HG03354 (cell line): ENCODE results near the gene NCBP2.
A peak's percentile ranks its signal among the peaks of the same experiment; 100 is the strongest.

Experiments used
- ATAC-seq: cut with Tn5 transposase; IDR thresholded peaks from one replicate; pipeline ENCODE4 v1.9.1; 2021; ENCODE audit warnings: mild to moderate bottlenecking; ENCODE audit not compliant: unreplicated experiment, poor library complexity, severe bottlenecking

Gene NCBP2

DNA sequence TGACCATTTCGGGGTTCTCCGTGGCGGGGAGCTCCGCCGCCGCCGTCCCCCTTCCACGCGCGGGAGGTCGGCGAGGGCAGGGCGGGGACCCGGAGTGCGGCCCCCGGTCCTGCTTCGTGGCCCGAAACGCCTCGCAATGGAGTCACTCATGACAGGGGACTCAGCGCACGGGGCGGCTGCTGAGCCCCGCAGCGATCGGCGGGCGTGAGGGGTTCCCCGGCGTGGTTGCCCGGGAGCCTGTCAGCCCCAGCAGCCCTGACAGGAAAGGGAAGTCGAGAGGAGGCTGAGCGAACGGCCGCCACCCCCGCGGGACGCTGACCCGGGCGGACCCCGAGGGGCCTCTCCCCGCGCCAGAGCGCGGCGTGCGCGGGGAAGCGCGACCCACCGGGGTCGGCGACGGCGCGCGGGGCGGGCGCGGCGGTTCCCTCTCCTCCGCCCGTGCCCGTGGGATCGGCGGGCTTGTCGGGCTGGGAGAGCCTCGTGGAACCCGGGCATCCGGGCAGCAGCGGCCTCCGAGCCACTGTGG is 26.9 kb upstream of the NCBP2 start:
- ATAC-seq = peak; percentile 52

DNA sequence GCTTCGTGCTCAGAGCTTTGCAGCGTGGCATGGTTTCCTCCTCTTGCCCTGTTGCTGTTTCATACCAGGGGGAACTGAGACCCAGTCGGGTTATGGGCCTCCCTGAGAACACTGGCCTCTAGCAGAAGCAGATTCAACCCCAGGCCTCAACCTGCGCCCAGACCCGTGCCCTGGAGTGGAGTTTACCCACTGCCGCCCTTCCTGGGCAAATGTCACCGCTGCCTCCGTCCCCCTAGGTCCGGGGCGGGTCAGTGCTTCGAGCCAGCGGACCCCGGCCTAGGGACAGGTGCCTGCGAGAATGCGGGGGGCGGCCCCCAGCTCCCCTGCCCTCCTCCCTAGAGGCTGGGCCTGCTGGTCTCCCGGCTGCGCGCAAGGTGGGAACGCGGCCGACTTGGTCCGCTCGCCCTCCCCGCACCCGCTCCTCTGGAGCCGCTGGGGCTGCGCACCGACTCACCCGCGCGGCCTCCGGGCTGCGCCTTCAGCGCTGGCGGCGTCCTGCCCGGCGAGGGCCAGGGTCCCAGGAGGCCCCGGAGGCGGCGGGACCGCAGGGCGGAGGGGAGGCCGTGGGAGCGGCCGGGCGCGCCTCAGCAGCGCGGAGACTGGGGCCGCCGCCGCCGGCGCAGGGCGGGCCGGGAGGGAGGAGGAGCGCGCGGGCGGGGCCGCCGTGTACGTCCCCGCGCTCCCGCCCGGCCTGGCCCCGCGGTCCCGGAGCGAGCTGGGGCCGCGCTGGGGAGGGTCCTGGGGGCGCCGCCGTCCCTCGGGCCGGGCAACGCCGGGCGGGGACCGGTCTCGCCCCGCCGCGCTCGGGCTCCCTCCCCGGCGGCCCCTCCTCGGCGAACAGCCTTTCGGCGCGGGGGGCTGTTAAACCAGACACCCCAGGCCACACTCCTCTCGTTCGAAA is 26.2 kb upstream of the NCBP2 start, which contains the start of gene PIGZ:
PIGZ (minus strand) TSS at position 601 of the 901 bp plus-strand sequence. CDS start 16,802 bp downstream, outside the sequence.
- peak; percentile 68 for ATAC-seq

DNA sequence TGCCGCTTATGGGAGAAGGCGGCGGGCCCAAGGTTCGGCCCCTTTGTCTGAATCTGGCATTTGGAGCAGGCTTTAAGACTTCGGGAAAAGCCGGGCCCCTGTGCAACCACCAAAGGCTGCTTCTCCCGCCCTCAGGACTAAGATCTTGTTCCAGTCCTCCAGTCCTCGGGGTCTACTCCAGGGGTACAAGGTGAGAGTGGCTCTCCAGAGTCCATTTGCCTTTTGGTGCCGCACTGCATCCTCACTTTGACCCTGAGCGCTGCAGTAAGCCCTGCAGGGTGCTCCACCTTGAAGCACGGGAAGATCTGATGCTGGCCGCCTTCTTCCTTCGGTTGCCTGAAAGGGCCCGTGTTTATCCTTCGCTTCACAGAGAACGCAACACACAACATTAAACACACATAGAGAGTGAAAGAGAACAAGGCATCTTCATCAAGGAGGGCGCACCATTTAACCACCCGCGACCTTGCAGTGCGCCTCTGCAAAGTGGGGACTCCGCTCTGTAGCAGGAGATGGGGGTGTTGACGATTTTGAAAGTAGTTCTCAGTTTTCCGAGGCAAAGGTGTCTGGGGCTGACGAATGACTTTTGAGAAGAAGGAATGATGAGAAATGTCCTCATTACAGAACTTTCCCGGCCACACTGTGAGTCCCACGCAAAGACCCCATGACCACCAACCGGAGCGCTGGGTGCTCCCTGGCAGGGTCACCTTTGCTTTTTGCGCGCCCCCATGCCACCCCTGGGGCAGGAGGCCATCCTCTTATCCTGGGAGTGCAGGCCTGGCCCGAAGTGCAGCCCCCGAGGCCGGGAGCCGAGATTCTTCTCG is 25.3 kb upstream of the NCBP2 start:
- no peak for ATAC-seq

DNA sequence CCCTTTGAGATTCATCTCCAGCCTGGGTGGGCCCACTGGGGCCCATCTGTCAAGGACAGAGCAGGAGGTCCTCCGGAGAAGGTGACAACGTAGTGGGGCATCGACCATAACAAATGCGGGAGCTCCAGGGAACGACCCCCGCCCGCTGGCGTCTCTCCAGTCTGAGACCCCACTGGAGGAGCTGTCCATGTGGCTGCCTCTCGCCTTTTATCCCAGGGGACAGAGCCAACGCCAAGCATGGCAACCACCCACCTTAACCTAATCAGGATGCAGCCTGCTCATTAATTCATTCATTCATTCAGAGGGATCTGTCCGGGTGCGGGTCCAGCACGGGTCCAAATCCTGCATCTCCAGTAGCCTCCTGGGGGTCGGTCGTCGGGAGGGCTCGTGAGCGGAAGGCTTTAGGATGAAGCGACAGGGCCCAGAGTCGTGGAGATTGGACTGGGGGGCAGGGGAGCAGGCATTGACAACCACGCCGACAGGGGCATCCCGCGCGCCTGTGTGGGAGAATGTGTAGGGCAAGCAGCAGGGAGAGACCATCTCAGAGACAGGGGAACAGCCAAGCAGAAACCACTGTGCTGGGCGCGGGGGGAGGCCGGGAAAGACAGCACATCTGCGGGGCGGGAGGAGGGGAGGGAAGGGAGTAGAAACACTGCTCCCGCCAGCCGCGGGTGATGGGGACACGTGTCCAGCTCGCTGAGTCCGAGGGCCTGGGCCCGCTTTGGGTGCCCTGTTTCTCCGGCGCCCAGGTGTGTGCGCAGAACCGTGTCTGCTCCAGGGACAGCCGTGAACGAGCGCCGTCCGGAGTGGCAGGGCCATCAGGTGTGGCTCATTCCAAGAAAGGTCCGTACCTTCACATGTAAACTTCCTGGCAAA is 24.4 kb upstream of the NCBP2 start:
- ATAC-seq = no peak

DNA sequence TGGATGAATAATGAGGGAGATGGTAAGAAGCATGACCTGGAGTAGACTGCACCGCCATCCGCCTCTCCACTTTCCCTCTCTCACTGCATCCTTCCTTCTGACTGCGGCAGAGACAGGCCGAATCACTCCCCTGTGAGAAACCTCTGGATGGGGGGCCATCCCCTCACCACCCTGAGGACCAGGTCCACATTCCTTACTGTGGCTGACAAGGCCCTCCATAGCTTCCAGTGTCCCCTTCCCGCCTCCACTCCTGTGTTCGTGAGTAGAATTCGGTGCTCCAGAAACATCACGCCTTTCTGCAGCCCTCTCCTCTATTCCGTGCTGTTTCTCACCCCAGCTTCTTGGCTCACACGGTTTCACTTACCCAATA is 23.5 kb upstream of the NCBP2 start:
- ATAC-seq = no peak

DNA sequence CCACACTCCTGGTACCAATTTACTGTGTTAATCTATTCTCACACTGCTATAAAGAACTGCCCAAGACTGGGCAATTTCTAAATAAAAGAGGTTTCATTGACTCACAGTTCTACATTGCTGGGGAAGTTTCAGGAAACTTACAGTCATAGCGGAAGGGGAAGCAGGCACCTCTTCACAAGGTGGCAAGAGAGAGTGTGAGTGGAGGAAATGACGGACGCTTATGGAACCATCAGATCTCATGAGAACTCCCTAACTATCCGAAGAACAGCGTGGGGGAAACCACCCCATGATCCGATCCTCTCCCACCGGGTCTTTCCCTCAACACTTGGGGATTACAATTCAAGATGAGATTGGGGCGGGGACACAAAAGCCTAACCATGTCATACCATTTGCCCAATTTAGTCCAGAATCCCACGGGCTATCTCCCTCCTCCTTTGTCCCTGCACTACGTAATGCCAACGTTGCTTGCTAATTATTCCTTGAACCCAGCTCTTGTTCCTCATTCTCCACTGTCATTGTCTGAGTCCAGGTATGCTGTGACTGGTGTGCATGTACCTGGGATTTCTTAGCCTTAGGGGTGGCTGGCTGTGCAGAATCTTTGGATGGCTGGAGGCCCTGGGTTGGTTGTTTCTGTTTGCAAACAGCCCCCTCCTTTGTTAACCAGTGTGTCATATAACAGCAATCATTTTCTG is 22.9 kb upstream of the NCBP2 start:
- ATAC-seq = no peak

DNA sequence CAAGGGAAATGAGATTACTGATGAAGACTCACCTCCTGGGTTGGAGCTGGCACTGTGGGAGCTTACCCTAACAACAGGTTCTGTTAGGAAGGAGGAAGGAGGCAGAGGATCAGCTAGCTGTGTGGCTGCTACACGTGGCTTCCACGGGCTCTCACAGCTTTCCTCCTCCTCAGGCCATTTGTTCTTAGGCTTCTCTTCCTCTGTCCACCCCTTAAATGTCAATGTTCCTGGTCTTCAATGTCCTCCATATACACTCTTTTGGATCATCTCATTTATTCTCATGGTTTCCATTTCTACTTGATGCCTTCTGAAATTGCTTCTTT is 21.3 kb upstream of the NCBP2 start:
- no peak for ATAC-seq

DNA sequence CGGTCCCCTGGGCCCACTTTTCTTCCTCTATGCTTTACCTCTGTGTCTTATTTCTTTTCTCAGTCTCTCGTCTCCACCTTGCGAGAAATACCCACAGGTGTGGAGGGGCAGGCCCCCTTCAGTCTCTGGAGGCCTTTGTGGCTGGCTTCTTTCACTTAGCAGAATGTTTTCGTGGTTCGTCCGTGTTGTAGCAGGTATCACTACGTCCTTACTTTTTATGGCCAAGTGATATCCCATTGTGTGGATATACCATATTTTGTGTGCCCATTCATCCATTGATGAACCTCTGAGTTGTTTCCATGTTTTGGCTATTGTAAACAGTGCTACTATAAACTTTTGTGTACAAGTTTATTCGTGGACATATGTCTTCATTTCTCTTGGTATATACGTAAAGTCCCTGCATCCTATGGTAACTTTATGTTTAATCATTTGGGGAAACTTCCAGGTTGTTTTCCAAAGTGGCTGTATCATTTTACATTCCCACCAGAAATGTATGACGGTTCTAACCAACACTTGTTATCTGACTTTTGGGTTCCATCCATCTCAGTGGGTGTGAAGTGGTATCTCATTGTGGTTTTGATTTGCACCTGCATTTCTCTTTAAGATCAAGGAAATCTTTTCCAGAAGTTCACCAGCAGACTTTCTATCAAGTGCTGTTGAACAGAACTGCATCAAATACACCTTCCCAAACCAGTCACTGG is 20.8 kb upstream of the NCBP2 start:
- no peak for ATAC-seq

DNA sequence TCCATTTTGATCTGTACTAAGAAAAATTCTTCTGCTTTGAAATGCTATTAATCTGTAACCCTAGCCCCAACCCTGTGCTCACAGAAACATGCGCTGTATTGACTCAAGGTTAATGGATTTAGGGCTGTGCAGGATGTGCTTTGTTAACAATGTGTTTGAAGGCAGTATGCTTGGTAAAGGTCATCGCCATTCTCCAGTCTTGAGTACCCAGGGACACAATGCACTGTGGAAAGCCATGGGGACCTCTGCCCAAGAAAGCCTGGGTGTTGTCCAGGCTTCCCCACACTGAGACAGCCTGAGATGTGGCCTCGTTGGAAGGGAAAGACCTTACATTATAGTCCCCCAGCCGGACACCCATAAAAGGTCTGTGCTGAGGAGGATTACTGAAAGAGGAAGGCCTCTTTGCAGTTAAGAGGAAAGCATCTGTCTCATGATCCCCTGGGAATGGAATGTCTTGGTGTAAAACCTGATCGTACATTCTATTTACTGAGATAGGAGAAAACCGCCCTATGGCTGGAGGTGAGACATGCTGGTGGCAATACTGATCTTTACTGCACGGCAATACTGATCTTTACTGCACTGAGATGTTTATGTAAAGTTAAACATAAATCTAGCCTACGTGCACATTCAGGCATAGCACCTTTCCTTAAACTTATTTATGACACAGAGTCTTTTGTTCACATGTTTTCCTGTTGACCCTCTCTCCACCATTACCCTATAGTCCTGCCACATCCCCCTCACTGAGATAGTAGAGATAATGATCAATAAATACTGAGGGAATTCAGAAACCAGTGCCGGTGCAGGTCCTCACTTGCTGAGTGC is 20.0 kb upstream of the NCBP2 start:
- no peak for ATAC-seq

DNA sequence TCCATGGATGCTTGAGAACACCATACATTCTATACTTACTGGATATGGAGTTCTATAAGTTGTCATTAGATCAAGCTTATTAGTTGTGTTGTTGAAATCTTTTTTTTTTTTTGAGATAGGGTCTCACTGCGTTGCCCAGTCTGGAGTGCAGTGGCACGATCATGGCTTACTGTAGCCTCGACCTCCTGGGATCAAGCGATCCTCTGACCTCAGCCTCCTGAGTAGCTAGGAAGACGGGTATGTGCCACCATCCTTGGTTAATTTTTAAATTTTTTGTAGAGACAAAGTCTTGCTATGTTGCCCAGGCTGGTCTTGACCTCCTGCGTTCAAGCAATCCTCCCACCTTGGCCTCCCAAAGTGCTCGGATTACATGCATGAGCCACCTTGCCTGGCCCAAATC is 12.5 kb upstream of the NCBP2 start:
- no peak for ATAC-seq

DNA sequence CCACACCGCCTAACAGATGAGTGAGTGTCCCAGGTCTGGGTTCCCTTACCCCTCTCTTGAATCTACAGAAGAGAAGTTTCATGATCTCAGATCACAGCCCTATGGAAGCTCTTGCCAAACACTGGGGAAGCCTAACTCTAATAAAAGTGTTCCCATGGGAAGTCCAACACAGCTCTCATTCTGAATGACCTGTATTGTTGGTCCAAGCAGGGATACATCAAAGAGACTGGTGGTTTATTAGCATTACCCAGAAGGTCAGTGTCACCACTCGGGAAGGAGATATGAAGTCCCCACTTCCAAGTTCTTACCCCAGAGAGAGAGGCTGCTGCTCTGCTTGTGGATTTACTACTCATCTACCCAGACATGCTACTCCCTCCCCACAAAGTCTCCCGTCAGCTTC is 9.0 kb upstream of the NCBP2 start:
- ATAC-seq = no peak

DNA sequence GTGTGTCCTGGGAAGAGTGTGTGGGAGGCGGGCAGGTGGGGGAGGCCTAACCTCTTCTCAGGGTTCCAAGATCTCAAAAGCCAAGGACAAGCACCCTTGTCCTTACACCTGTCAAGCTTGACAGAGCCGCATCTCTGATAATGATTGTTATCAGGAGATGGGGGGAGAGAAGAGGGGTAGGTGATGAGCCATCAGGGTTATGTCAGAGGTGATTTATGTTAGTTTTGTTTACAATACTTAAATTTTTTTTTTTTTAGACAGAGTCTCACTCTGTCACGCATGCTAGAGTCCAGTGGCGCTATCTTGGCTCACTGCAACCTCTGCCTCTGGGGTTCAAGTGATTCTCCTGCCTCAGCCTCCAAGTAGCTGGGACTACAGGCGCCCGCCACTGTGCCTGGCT is 7.4 kb upstream of the NCBP2 start:
- ATAC-seq = no peak

DNA sequence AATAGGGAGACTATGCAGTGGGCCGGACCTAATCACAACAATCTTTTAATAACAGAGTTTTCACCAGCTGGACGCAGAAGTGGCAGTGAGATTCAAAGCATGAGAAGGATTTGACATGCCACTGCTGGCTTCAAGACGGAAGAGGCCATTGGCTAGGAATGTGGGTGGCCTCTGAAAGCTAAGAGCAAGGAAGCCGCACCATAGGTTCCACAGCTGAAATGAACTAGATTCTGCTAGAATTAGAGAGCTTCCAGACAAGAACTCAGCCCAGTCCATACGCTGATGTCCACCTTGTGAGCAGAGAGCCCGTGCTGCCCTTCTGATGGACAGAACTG is 6.9 kb upstream of the NCBP2 start:
- ATAC-seq = no peak

DNA sequence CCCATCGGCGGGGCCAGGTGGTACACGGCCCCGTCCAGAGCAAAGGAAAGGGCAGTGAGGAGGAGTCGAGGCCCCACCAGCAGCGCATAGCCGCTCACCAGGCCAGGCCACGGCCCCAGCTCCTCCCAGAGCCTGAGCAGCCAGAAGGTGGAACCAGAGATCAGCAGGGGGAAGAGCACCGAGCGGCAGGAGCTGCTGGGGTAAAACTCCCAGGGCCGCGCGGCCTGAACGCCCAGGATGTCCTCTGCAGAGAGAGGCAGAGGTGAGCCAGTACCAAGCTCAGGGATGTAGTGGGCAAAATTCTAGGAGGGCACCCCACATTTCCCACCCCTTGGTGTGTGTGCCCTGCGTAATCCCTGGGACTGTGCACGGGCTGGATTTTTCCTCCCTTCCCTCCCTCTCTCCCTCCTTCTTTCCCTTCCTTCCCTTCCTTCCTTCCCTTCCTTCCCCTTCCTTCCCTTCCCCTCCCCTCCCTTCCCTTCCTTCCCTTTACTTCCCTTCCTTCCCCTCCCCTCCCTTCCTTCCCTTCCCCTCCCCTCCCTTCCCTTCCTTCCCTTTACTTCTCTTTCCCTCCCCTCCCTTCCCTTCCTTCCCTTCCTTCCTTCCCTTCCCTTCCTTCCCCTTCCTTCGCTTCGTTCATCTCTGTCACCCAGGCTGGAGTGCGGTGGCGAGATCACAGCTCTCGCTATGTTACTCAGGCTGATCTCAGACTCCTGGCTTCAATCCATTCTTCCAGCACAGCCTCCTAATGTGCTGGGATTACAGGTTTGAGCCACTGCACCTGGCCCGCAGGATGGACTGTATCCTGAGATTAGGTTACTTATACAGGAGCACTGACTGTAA is 6.3 kb upstream of the NCBP2 start:
- ATAC-seq = no peak

DNA sequence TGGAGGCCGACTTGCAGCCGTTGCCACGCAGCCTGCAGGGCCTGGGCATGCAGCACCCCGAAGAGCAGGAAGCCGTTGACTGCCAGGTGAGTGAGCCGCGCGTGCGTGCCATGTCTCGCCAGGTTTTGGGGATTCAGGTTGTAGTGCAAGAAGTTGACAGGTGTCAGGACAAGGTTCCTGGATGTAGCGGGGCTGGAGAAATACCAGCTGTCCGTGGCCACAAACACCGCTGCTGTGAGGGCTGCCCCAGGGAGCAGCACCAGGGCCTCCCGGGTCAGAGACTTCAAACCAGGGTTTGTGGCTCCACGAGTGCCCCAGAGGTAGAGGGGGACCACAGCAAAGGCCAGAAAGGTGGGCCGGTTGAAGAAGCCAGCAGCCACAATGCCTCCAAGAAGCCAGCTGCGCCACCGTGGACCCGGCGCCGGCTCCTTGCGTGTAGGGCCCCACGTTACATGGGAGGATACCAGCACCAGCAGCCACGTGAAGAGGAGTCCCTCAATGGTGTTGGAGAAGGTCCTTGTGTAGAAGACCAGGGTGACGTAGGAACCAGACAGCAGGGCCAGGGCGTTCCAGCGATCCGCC is 5.6 kb upstream of the NCBP2 start:
- ATAC-seq = no peak

DNA sequence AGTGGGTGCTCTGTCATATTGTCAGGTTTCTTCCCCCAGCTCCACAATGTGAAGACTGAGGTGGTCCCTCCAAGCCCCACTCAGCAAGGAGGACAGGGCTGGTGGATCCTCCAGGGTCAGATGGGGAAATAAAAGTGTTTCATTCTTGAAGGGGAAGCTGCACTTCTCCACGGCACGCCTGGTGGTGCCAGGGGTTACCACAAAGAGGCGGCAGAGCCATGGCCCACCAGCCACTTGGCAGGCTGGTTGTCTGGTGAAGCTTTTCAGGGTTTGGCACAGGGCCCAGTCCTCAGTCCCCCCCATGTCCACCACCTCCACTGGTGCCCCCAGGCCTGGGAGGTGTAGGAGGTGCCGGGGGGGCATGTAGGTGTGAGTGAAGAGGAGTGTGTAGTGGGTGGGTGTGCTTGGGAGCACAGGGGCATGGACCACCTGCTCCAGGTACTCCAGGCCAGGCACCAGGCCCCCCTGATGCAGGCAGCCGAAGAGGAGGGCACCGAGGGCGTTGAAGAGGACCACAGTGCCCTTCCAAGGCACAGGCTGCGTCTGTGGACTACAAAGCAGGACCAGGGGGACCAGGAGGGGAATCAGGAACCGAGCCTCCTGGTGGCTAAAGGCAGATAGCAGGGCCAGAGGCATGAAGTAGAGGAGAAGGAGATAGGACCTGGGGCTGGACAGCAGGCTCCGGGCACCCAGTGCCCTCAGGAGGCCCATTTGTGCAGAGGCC is 5.0 kb upstream of the NCBP2 start:
- ATAC-seq = no peak
